IgD-negative memory B cell (primary cell): ENCODE results near the gene CD9. TPM values are rescaled to one million over a fixed set of nuclear protein-coding genes. Genes with fewer than 3 reads are reported as not detected.
A peak's percentile ranks its signal among the peaks of the same experiment; 100 is the strongest.

Source experiments
- H3K27ac Mint-ChIP-seq, 3 donors: one replicate each; pipeline ENCODE4 v1.8.0; 2020 to 2022; ENCODE audit warnings: mild to moderate bottlenecking in 3 of 3, mixed read lengths in 3 of 3, moderate library complexity in 1 of 3
- H3K27me3 Mint-ChIP-seq: one replicate; pipeline ENCODE4 v1.8.0; 2021; ENCODE audit warnings: mixed read lengths
- H3K36me3 Mint-ChIP-seq: one replicate; pipeline ENCODE4 v1.8.0; 2020; ENCODE audit warnings: mild to moderate bottlenecking, mixed read lengths
- H3K4me1 Mint-ChIP-seq, 3 donors: one replicate each; pipeline ENCODE4 v1.8.0; 2020 to 2022; ENCODE audit warnings: mixed read lengths in 3 of 3, mild to moderate bottlenecking in 1 of 3
- H3K4me3 Mint-ChIP-seq, 4 donors: one replicate each; pipeline ENCODE4 v1.8.0; 2020 to 2022; ENCODE audit warnings: mild to moderate bottlenecking in 4 of 4, mixed read lengths in 4 of 4, moderate library complexity in 3 of 4
- H3K9me3 Mint-ChIP-seq, 3 donors: one replicate each; pipeline ENCODE4 v1.8.0; 2020 to 2021; ENCODE audit warnings: mixed read lengths in 3 of 3, mild to moderate bottlenecking in 1 of 3
- polyA plus RNA-seq: library from polyadenylated mRNA; unstranded; fragments of 300-500 nt; fragmentation: Illumina TruSeq; gene quantifications from one replicate; pipeline ENCODE4 v1.2.3, GENCODE V29; 2021

CD9 gene
- polyA plus RNA-seq, 1 donor from 2014 or later: 9.6 TPM

- no peaks in the 10 kb centered on the region for H3K9me3 Mint-ChIP-seq
- peaks cover 0 to 4% (median 3%) of the 10 kb centered on the region in 3 donors for H3K4me1 Mint-ChIP-seq
- peaks cover 30% of the 10 kb centered on the region for H3K27me3 Mint-ChIP-seq
- no peak overlapping the region for H3K27ac Mint-ChIP-seq
- no peaks in the 10 kb centered on the region for H3K36me3 Mint-ChIP-seq
- H3K4me3 Mint-ChIP-seq: no peak overlapping the region
These were observed 84.1 kb downstream of the CD9 start for GRCh38 chr12:6284273-6284672.

- peak overlapping the region in 1 of 3 donors; percentile 18 for H3K27ac Mint-ChIP-seq
- H3K9me3 Mint-ChIP-seq: no peaks in the 10 kb centered on the region
- H3K27me3 Mint-ChIP-seq: peaks cover 26% of the 10 kb centered on the region
- no peak overlapping the region for H3K4me3 Mint-ChIP-seq
- H3K36me3 Mint-ChIP-seq: no peaks in the 10 kb centered on the region
- H3K4me1 Mint-ChIP-seq: peaks cover 0 to 4% (median 3%) of the 10 kb centered on the region in 3 donors
These were observed 84.9 kb downstream of the CD9 start for GRCh38 chr12:6285063-6285477.

GRCh38 chr12:6285532-6286306, 85.5 kb downstream of the CD9 start:
- Mint-ChIP-seq H3K27me3 (peaks cover 23% of the 10 kb centered on the region), H3K36me3 (no peaks in the 10 kb centered on the region), H3K4me3 (no peak overlapping the region), H3K4me1 (peaks cover 0 to 4% (median 3%) of the 10 kb centered on the region in 3 donors), H3K9me3 (no peaks in the 10 kb centered on the region), H3K27ac (no peak overlapping the region)

Other genes starting within 250 kb of the CD9 start
- 0.11 TPM for gene VWF, start 75.7 kb upstream of the CD9 start, polyA plus RNA-seq
- gene PLEKHG6, start 110.3 kb downstream of the CD9 start, polyA plus RNA-seq: not detected
- 2.4 TPM for gene TNFRSF1A, start 141.7 kb downstream of the CD9 start, polyA plus RNA-seq
- gene SCNN1A, start 175.2 kb downstream of the CD9 start, polyA plus RNA-seq: not detected
- not detected for gene LTBR, start 183.8 kb downstream of the CD9 start, polyA plus RNA-seq
- 264 TPM for gene CD27, start 244.6 kb downstream of the CD9 start, polyA plus RNA-seq